NCI-H82 treated with DMSO at 0.1 percent for 48 hours (cell line): ENCODE measurements around the gene GDF10.

Experiments used
- DNase-seq: peaks from one replicate; lab custom pipeline; 2025; ENCODE audit not compliant: unreplicated experiment; lab: John Stamatoyannopoulos, UW

Gene GDF10

DNA sequence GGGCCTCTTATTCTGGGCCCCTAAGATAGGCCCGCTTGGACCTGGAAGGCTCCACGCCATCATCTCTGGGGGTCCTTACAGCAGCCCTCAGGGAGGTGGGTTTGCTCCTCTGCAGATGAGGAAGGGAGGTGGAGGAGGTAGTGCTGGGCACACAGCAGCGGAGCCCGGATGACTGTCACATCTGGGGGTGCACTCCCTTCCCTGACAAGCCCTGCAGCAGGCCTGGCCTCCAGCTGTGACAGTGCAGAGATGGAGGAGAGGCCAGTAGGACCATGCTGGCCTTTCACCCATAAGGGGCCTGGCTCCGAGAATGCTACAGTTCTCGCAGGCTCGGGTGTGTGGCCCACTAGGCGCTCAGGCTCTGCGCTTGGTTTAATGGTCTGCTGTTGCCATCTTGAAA, 31.5 kb downstream of the GDF10 start:
- no peak for DNase-seq

GRCh38 chr10:47331954-47332353, 32.0 kb downstream of the GDF10 start:
- no peak for DNase-seq

DNA sequence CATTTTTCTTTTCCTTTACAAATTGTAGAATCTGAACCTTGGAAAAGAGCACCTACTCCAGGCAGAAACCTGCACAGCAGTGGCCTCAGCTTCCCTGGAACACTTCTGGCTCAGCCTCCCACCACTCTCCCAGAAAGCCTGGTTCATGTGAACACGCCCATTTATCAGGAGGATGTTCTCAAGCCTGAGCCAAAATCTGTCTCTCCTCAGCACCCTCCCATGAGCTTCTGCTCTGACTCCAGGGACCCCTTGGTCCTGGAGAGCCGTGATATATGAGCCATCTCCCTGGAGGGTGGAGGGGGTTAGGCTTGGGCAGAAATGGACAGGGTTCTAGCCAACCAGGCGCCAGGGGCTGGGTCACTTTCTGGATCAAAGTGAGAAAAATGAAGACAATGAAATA, 32.4 kb downstream of the GDF10 start:
- DNase-seq = no peak

GRCh38 chr10:47332946-47333345, 32.9 kb downstream of the GDF10 start:
- DNase-seq = no peak

DNA sequence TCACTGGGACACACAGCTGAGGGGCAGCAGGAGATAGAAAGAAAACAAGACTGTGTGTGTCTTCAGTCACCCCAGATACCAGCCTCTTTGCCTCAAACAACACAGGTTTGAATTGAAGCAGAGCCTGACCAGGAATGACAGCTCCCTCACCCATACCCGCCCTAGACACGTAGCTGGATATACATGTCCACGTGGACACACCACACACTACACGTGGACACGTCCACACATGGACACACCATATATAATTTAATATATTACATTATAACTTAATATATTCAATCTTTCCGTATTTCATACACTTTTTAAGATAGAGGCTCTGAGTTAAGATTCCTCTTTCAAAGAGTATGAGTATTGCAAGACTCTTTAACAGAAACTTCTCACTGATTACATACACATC, 33.5 kb downstream of the GDF10 start:
- no peak for DNase-seq

DNA sequence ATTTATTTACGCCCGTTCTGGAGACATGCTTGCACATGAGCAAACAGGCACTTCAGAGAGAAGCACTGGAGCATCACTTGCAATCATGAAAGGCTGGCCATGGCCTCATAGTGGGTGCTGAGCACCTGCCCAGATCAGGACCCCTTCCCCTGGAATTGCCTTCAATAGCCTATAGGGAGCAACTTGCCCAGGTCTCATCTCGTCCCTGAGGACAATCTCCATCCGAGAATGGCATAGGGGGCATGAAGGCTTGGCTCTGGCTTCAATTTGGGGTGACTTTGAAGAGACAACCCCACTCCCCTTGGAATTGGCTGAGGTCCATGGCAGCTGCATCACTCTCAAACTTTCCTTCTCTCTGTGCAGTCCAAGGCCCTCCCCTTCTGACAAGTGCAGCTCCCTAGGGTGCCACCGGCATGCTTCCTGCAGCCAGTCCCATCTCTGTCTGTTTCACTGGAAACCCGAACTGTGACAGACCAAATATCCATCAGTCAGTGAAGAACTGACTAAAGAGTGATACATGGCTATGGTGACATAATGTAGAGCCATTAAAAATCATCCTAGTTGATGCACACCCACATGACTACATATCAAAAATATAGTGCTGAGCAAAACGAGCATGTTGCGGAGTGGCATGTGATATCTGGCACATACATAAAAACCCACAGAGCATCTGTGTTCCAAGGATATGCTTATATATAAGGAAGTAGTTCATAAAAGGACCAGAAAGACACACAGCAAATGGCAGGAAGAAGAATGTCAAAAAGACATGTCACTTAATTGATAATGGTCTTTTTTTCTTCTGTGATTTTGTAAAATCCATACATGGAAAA, 34.7 kb downstream of the GDF10 start:
- DNase-seq = no peak

GRCh38 chr10:47335906-47336305, 35.9 kb downstream of the GDF10 start:
- no peak for DNase-seq

DNA sequence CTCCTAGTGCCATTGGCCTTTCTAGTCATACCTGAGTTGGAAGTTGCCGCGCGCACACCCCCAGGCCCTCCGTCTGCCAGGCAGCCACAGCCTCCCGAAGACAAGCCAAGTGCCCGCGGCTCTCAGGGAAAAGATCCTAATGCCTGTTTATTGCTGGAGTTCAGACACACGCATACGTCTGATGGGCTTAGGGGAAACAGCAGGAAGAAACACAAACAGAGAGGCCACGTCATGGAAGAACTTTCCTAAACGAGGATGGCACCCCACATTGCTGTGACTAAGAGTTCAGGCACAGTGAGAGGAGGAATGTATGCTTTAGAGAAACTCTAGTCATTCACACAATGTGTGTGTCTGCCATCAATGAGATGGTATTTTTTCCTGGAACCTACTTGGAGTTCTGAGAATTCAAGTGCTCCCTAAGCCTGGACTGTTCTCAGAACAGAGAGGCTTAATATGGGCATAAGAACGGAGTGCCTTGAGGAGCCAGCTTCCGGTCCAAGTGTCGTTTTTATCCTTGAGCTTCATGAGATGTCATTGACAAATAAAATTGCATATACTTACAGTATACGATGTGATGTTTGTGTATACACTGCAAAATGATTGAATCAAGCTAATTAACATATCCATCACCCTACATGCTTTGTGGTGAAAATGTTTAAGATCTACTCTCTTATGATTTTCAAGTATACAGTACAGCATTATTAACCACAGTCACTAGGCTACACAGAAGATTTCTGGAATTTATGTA, 36.6 kb downstream of the GDF10 start:
- no peak for DNase-seq

DNA sequence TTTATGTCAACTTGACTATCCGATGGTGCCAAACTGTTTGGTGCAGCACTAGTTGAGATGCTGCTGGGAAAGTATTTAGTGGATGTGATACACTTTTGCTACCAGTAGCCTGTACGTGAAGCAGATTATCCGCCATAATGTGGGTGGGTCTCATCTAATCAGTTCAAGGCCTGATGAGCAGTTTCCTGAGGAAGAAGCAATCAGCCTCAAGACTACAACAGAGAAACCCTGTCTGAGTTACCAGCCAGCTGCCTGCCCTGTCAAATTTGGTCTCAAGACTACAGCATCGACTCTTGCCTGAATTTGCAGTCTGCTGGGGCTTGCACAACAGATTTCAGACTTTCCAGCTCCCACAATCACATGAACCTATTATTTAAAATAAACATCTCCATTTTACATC, 37.3 kb downstream of the GDF10 start:
- no peak for DNase-seq

DNA sequence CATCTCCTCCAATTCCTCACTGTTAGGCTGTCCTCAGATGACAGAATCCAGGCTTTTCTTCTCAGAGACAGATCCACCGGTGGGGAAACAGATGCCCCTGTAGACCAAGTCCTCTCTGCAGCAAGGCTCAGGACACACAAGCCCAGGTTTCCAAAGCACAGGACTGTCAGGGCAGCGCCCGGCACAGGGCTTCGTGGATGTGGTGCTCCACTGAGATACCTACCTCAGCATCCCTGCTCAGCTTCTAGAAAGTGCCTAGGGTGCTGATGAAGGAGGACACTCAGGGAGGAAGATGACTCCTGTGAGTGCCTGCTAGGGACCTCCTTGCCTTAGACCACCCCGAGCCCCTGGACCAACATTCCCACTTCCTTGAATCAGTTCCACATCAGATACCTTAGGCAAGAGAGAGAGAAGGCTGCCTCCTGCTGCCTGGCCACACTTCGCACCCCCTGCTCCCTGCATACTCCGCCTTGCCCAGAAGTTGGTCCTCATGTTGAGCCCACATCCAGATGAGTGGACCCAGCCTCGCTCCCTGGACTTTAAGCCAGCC, 39.3 kb downstream of the GDF10 start:
- no peak for DNase-seq

GRCh38 chr10:47339759-47340607, 40.0 kb downstream of the GDF10 start:
- no peak for DNase-seq

- DNase-seq = no peak
Measured at GRCh38 chr10:47340608-47341170, 40.7 kb downstream of the GDF10 start.

GRCh38 chr10:47344996-47345870, 45.2 kb downstream of the GDF10 start:
- no peak for DNase-seq

GRCh38 chr10:47346581-47347302, 46.7 kb downstream of the GDF10 start:
- peak; percentile 90 for DNase-seq

DNA sequence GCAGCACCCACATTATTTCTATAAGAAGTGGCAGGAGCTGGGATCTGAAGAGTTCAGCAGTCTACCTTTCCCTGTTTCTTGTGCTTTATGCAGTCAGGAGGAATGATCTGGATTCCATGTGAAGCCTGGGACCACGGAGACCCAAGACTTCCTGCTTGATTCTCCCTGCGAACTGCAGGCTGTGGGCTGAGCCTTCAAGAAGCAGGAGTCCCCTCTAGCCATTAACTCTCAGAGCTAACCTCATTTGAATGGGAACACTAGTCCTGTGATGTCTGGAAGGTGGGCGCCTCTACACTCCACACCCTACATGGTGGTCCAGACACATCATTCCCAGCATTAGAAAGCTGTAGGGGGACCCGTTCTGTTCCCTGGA, 47.3 kb downstream of the GDF10 start:
- DNase-seq = no peak

DNA sequence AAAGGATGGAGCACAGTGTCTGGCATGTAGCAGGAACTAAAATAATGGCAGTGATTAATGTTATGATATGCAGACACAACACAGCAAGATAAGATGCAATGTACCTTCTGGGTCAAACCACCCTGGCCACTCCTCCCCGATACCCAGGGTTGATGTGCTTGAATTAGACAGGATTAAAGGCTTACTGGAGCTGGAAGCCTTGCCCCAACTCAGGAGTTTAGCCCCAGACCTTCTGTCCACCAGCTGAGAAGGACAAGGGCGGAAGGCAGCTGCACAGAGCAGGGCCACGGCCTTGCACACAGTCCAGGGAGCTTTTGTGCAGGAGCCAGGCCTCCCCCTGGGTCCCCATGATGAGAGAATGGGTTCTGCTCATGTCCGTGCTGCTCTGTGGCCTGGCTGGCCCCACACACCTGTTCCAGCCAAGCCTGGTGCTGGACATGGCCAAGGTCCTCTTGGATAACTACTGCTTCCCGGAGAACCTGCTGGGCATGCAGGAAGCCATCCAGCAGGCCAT, 48.2 kb downstream of the GDF10 start, which contains the start of gene RBP3:
Gene RBP3 (plus strand): TSS at position 226 of the 514 bp plus-strand sequence. CDS start 122 bp downstream, at position 348.
- DNase-seq = peak; percentile 85

DNA sequence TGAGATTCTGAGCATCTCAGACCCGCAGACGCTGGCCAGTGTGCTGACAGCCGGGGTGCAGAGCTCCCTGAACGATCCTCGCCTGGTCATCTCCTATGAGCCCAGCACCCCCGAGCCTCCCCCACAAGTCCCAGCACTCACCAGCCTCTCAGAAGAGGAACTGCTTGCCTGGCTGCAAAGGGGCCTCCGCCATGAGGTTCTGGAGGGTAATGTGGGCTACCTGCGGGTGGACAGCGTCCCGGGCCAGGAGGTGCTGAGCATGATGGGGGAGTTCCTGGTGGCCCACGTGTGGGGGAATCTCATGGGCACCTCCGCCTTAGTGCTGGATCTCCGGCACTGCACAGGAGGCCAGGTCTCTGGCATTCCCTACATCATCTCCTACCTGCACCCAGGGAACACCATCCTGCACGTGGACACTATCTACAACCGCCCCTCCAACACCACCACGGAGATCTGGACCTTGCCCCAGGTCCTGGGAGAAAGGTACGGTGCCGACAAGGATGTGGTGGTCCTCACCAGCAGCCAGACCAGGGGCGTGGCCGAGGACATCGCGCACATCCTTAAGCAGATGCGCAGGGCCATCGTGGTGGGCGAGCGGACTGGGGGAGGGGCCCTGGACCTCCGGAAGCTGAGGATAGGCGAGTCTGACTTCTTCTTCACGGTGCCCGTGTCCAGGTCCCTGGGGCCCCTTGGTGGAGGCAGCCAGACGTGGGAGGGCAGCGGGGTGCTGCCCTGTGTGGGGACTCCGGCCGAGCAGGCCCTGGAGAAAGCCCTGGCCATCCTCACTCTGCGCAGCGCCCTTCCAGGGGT, 48.9 kb downstream of the GDF10 start:
- no peak for DNase-seq

DNA sequence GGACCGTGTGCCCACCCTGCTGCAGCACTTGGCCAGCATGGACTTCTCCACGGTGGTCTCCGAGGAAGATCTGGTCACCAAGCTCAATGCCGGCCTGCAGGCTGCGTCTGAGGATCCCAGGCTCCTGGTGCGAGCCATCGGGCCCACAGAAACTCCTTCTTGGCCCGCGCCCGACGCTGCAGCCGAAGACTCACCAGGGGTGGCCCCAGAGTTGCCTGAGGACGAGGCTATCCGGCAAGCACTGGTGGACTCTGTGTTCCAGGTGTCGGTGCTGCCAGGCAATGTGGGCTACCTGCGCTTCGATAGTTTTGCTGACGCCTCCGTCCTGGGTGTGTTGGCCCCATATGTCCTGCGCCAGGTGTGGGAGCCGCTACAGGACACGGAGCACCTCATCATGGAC, 49.5 kb downstream of the GDF10 start:
- no peak for DNase-seq
